Activated CD8-positive, alpha-beta memory T cell treated with anti-CD3 and anti-CD28 coated beads for 4 hours (primary cell): ENCODE measurements around the gene DSCAM.

Source experiments
- DNase-seq, 2 donors: peaks; one replicate each; pipeline ENCODE4 v3.0.0-alpha.2; 2020; ENCODE audit warnings: low read depth in 2 of 2

DSCAM gene

DNA sequence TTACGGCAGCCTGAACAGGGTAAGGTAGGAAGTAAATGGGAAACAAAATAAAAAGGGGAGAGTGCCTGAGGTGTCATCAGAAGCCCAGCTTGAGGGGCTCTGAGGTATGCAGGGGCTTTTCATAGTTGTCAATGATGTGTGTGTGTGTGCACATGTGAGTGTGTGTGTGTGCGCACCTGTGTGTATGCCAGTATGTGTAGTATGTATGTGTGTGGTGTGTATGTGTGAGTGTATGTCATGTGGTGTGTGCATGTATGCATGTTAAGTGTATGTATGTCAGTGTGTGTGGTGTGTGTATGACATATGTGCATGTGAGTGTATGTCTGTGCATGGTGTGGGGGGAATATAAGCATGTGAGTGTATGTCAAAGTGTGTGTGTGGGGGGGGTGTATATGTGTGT, 184.1 kb downstream of the DSCAM start:
- no peak for DNase-seq

DNA sequence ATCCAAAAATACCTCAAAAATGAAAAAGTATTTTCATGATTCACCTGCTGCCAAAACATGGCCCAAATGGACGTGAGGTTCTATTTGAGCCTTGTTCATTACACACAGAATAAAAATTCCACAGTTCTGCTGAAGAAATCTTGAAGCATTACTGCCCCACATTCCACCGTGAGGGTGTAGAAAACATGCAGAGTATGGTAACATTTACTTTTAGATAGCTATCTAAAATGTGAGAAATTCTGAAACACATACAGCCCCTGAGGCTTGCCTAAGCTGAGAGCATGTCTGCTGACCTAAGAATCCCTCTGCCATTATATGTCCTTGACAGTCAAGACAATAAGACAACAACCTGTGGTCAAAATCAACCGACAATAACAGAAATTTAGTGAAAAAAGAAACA, 186.5 kb downstream of the DSCAM start:
- DNase-seq = no peak

DNA sequence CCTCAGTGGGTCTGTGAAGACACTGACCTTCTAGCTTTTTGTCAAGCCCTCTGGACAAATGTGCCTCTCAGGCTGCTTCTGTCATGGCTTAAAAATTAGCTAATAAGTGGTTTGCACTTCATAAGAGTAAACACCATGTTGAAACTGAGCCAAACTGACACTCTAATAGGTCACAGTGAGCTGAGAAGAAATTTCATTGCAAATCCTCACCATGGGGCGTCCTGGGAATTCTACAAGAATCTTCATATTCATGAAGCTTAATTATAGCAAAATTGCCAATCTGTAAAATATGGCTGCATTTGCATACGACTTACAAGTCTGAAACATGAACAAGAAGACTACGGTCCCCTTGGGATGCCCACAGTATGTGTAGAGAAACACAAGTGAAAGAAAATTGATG, 188.6 kb downstream of the DSCAM start:
- no peak for DNase-seq

DNA sequence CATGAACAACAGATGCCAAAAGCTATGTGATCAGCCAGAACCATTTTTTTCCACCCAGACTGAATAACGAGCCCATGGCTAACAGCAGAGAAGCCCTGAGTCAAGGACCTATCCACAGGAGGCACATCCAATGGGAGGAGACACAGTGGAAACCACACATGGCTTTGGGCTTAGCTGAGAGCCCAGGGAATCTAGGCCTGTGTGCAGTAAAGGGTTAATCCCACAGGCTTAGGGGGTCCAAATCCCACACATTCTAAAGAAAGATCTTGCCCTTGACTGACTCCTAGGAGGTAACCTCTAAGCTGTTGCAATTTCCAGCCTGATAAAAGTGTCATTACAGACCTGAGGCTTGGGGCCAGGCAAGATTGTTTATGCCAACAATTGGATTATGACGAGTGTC, 194.5 kb downstream of the DSCAM start:
- DNase-seq = no peak

DNA sequence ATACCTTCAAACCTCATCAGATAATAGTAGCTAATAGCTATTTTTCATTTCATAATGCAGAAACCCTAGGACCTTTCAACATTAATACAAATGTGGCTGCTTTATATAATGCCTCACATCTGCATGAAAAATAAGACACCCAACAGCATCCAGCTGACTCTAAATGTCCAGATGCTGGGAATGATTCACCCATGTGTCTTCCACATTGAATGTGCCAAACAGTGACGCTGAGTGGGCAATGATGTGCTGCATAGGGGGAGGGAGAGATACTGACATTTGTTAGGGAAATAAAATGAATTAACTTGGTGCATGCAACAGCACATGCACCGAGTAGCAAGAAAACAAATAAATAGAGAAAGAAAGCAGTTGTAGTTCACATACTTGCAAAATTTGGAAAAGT, 199.3 kb downstream of the DSCAM start:
- DNase-seq = no peak

DNA sequence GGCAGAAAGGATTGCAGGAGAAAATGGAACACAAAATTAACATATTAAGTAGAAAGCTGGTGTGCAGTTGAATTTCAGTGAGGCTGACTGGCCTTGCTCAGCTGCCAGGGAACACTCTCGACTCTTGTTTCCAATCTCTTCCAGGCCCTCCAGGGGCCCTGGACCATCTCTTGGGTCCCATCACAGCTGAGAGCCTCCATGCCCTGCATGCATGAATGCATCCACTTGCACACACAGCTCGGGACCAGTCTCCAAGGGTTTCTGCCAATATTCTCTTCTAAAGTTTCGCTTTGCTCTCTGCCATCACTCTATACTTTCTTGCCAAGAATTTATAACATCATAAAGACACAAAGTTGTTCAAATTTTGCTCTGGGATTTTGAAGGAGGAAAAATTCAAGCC, 200.3 kb downstream of the DSCAM start:
- no peak for DNase-seq

DNA sequence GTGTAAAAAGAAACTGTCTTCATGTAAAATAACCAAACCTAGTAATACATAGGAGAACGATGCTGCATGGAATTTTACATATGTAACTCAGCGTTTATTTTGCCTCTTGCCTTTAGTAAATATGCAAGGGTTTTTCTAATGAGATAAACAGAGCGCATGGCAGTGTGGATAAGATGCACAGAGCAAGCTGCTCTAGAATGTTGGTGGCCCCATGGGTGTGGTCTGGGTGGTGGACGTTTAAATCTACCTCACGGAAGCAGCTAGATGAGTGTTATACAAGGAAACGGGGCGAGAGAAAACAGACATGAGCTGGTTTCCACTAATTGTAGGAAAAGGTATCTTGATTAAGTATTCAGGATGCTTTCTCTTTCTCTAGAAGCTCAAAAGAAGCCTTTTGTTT, 205.9 kb downstream of the DSCAM start:
- DNase-seq = no peak

DNA sequence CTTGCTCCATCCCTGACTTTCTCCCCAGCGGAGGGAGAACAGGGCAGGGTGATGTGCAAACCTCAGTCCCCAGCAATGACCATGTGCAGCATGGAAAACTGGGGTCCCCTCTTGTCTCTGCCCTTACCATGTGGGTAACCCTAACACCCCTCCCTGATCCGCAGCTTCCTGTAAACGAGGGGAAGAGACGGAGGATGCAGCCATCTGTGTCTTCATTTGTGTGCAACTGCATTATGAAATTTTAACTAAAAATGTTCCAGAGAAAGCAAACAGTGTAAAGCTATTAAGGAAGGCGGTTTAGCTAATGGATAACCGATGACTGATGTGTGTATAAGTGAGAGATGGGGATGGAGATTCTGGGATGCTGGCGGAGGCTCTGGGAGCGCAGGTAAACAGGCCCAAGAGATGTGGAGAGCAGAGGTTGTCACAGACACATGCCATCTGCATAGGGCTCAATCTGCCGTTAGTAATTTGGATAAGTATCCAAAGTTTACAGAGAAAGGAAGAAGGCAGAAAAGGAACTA, 206.6 kb downstream of the DSCAM start:
- no peak for DNase-seq

DNA sequence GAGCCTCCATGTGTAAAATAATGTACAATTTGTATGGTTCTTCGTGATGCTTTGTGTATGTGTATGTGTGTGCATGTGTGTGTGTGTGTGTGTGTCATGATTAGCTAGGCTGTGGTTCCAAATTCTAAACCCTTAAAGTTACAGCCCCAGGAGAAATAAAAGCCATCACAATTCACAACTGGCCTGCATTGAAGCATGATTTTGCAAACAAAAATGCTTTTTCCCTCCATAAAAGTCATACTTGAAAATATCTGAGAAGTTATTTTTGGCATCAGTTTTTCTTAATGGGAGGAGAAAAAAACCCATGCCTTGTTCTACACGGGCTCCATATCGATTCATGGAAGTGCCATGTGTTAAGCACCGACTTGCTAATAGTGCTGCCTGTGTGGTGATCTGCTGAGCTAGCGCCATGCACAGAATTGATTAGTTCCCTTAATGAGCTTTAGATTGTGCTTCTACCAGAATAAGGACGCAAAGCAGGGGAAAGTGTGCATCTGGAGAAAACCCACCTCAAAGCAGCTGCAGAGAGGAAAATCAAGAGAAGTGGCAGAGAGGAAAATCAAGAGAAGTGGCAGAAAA, 207.3 kb downstream of the DSCAM start:
- no peak for DNase-seq

DNA sequence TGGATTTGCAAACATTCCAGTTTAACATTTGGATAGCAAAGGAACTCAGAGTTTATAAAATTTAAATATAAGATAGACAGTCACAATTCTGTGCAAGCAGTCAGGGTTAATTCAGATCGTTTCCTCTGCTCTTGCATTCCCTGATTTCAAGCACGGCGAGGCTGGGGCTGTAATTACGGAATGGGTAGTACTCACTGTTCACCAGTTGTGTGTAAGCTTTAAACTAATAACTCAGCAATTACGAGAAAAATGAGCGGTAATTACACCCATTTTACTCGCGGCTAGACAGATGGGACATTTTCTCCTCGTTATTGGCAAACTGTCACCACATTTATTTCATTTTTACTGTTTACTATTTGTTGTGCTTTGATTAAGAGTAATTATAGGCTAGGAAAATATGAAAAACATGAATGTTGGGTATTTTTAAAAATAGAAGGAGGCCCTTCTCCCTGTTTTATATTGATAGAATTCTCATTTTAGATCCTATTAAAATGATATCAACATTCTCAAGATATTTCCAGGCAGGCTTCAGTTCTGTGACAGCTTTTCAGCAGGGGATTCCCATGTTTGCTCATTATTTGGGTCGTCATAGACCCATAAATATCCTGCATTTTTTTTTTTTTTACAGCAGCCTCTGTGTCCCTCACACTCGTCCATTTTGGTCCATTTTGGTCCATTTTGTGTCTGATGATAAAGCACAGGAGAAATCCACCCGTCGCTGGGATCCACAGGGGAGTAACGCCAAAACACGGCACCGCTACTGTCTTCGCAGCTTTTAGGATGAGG, 208.3 kb downstream of the DSCAM start:
- no peak for DNase-seq

DNA sequence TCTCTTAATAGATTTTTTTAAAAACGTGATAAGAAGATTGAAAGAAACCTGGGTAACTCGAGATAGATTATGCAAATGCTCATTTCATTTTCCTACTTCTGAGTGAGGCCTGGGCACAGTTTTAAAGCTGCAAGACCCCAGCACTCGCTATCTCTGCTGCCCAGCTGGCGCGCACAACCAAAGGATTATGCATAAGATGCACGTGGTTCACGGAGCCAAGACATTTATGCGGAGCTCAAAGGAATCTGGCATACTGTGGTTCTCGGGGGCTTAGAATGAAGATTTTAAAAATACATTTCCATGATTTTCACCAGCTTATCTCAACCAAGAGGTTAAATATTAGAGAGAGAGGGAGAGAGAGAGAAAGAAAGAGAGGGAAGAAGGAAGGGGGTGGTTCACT, 210.9 kb downstream of the DSCAM start:
- DNase-seq = no peak

DNA sequence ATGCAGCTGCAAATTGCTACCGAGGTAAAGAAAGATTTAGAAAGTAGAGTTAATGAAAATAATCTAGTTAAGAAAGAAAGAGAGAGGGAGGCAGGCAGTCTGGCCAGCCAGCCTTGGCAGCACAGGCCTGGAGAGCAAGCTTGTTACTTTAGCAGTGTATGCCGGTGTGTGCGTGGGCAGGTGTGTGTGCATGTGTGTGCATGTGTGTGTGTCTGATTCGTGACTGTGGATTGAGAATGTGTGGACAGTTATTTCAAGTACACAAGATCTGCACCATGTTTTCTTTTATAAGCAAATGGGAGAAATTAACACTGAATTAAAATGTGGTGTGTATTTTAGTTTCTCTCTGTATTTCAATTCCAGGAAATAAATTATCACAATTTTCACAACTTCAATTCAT, 211.6 kb downstream of the DSCAM start:
- DNase-seq = no peak

DNA sequence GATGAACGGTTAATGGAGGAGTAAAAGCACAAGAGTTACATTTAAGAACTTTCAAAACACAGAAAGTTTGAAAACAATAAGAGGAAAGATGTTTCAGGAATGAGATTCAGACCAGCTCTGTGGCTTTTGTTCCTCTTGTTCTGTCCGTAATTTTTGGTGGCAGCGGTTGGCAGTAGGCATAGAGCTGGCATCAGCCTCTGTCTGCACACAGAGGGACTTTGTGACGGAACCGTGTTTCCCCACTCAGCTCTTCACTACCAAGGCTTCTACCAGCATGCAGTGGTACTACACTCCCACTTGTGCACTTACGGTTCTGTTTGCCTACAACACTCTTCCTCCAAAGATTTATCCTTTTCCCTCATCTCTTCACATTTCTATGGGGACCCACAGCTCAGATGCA, 212.8 kb downstream of the DSCAM start:
- no peak for DNase-seq

DNA sequence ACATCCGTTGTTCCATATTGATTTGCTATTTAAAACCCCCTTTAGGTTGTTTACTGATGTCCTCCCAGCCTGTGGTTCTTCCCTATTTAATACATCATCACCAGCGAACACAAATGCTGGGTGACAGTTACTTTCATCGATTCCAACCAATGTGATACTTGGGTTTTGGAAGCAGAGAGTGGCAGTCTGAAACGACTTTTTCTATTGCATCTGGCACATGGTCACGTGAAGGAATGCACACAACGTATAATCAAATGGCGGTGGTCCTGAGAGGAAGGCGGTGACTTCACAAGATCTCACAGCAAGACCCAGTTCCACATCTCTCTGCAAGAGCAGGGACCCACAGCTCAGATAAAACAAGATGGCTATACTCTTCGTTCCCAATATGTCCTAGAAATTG, 213.9 kb downstream of the DSCAM start:
- DNase-seq = no peak

DNA sequence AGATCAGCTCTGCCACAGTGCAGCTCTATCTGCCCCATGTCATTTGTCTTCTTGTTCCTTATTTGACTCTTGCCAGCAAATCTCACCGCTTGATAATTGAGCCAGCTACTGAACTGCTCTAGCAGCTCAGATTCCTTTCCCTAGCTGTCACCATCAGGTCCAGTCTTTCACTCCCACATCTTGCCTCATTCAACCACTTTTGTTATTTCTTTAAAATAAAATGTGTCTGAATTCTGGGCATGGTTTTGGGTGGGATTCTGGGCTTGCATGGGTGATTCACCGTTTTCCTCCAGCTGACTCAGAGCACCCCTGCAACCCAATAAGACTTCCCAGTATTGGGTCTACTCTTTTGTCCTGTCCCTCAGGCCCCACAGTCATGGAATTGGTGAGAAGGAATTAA, 215.7 kb downstream of the DSCAM start:
- DNase-seq = no peak

DNA sequence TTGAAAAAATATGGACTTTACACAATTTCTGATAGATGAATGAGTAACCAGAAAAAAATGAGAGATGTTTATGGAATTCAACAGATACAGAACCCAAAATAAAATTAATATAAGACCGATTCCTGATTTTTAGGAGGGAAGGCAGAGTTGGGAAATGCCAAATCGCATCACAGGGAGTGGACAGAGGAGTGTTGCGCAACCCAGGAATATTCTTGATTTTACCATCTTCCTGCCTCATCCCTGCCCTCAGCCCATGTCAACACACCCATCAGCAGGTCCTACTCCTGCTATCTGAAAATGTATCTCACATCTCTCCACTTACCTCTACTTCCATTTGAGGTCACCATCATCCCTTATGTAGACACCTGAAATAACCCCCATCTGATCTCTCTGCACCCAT, 221.0 kb downstream of the DSCAM start:
- DNase-seq = no peak

DNA sequence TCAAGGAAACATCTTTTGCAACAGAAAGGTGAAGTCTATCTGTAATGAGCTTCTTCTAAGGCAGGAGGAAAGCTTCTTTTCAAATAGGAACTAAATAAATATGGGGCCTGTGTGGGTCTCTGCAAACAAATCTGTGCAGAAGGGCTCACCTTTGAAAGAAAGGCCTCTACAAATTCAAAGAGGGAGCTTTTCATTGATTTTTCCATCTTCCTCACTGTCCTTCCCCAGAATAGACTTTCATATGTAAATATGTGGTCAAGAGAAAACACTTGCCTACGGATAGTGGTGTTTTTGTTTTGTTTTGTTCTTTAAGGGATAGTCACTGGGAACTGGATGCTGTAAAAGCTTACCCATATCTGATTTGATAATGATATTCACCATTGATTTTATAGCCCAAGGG, 223.4 kb downstream of the DSCAM start:
- DNase-seq = no peak

DNA sequence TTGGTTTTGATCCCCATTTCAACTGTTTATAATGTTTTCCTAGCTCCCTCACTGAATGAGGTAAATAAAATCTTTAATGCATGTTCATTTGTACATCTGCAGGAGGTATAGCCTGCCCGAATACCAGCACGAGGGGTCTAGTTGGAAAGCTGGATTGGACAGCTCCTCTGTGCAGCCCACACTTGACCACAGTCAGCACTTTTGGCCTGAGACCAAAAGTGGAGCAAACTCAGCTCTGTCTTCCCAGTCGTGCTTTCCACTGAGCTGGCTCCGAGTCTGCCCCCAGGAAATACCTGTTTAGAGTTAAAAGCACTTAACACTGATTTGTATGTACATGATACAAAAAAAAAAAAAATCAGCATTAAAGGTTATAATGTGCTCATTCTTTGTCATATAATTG, 224.4 kb downstream of the DSCAM start:
- no peak for DNase-seq

DNA sequence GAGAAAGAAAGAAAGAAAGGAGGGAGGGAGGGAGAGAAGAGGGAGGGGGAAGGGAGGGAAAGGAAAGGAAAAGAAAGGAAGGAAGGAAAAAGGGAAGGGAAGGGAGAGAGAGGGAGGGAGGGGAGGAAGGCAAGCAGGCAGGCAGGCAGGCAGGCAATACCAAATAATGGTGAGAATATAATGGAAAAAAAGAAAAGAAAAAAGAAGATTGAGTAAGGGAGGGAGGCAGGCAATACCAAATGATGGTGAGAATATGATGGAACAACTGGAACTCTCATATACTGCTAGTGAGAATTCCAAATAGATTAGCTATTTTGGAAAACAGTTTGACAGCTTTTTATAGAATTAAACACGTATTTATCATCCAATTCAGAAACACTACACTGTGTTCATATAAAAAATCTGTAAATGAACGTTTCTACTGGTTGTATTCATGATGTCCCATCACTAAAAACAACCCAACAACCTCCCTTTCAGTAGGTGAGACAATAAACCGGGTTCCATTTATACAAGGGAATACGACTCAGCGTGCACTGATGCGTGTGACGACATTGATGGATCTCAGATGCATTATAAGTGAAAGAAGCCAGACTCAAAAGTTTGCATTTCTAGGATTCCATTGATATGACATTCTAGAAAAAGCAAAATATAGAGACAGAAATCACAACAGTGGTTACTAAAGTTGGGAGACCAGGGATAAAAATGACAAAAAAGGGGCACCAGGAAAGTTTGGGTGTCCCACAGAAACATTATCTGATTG, 226.4 kb downstream of the DSCAM start:
- no peak for DNase-seq

DNA sequence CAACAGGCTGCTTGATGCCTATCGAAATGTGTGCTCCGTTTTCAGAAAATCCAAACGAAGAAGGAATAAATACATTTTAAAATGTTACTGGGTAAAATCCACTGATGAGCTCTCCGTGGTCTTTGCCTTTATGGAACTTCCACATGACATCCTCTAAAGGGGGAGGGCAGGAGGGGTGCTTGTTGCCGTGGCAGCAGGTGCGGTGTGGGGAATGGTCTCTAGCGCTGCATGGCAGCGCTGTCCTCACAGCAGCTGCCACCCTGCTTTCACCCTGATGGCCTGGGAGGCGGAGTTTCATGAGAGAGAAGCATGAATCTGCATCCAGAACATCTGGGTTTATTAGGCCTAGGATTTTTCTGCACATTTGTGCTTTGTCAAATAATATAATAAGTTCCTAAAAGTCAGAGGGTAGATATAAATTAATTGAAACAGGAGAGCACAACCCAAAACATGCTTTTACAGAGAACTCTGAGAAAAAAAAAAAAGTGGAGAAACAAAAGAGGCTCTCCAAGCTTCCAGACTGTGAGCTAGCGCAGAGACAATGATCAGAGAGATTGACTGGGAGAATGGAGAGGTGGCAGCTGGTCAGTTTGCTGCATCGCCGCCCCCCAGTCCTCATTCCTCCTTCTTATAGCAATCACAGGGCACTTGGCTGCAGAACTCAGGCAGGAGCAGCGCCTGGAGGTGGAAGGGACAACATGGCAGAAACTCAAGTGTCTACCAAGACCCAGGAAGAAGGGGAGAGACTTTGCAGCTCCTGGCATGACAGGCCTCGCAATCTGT, 228.6 kb downstream of the DSCAM start:
- DNase-seq = no peak

DNA sequence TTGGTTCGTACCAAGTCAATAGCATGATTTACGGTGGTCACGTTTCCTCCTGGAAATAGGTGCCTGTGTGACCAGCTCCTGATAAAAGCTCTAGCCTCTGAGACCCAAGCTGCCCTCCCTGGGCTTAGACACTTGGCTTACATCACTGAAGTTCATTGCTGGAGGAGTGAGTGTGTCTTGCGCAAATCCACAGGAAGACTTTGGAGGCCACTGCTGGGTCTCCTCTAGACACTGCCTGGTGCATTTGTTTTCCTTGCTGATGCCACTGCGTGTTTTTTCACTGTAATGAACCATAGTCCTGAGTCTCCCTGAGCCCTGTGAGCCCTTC, 230.6 kb downstream of the DSCAM start:
- DNase-seq = no peak
